K562 (cell line): ENCODE results near the gene ARMC9. TPM values are rescaled to one million over a fixed set of nuclear protein-coding genes. Genes with fewer than 3 reads are reported as not detected.

Experiments used
- ATAC-seq: fragments of 200-7000 bp; cut with Tn5 transposase; 3 replicates; pipeline ENCODE4 v1.9.1; 2020; ENCODE audit warnings: moderate library complexity
- BruUV-seq: library from RNA; stranded (reverse); fragments of 400-500 nt; replicated peaks from 2 replicates; lab custom pipeline; 2021; lab: Mats Ljungman, UMichigan
- CTCF ChIA-PET: fragments of 300-600 bp; formaldehyde crosslinking; extraction: SDS; loops from one replicate; lab custom pipeline; 2021; ENCODE audit warnings: low intra/inter-chr PET ratio; lab: Yijun Ruan, JAX
- POLR2A ChIA-PET: fragments of 300-600, 350-650 bp; sonication (Branson Sonifier 250); formaldehyde crosslinking; extraction: SDS; loops from one replicate; lab custom pipeline; 2021; ENCODE audit warnings: antibody characterized with exemption, inconsistent platforms; lab: Yijun Ruan, JAX
- DNase-seq, 4 experiments: peaks; one replicate each; pipeline versions ENCODE4 v3.0.0 to v3.0.0-alpha.2; 2011 to 2018; ENCODE audit warnings: low spot score in 3 of 4, mixed read lengths in 3 of 4; ENCODE audit errors: extremely low read depth in 1 of 4
- FAIRE-seq: peaks from 2 replicates; lab custom pipeline; 2011; peaks lifted over from hg19 to GRCh38; lab: Jason Lieb, UNC
- H2AFZ ChIP-seq: 2 replicates; pipeline ENCODE4 v1.6.0; 2011; ENCODE audit warnings: low read depth, low read length, control low read depth, inconsistent platforms
- H3K27ac ChIP-seq: fragments of 200-600 bp; 3 replicates; pipeline ENCODE4 v1.8.0; 2011; ENCODE audit warnings: low read depth, mild to moderate bottlenecking, control low read depth, inconsistent platforms, low read length, moderate library complexity, mixed read lengths; ENCODE audit errors: extremely low read depth
- H3K27me3 ChIP-seq, 2 experiments: fragments of 300-600 bp in 1 of 2; 2 replicates in 1 of 2; 3 replicates in 1 of 2; pipeline versions ENCODE4 v1.6.0 to v1.8.0; 2011; ENCODE audit warnings: inconsistent platforms in 2 of 2, low read length in 2 of 2, mild to moderate bottlenecking in 1 of 2, mixed read lengths in 1 of 2, moderate library complexity in 1 of 2; ENCODE audit not compliant: control insufficient read depth in 2 of 2, insufficient read depth in 2 of 2
- H3K36me3 ChIP-seq: fragments of 300-600 bp; 3 replicates; pipeline ENCODE4 v1.8.0; 2011; ENCODE audit warnings: mild to moderate bottlenecking, low read length, inconsistent platforms; ENCODE audit not compliant: control insufficient read depth, insufficient read depth
- H3K4me1 ChIP-seq, 2 experiments: fragments of 200-600 bp in 1 of 2; replicated peaks in 1 of 2; 2 replicates in 1 of 2; 3 replicates in 1 of 2; pipeline versions ENCODE4 v1.5.1 to v1.8.0; 2011; ENCODE audit warnings: inconsistent platforms in 2 of 2, low read length in 2 of 2, mild to moderate bottlenecking in 1 of 2, mixed read lengths in 1 of 2, moderate library complexity in 1 of 2; ENCODE audit not compliant: control insufficient read depth in 2 of 2, insufficient read depth in 2 of 2
- H3K4me2 ChIP-seq: 2 replicates; pipeline ENCODE4 v1.6.1; 2011; ENCODE audit warnings: low read length, control low read depth, inconsistent platforms, mixed read lengths; ENCODE audit not compliant: insufficient read depth
- H3K4me3 ChIP-seq: fragments of 200-600 bp; sonication (generic), shearing (Covaris generic); 2 replicates; pipeline ENCODE4 v1.5.1; 2016; ENCODE audit warnings: control low read depth, inconsistent platforms
- H3K79me2 ChIP-seq: fragments of 200-600 bp; 3 replicates; pipeline ENCODE4 v1.8.0; 2011; ENCODE audit warnings: low read length, inconsistent platforms; ENCODE audit not compliant: control insufficient read depth, insufficient read depth
- H3K9ac ChIP-seq, 2 experiments: 2 replicates each; pipeline versions ENCODE4 v1.6.0 to v1.6.1; 2011; ENCODE audit warnings: low read depth in 2 of 2, low read length in 2 of 2, control low read depth in 1 of 2, inconsistent platforms in 1 of 2, mild to moderate bottlenecking in 1 of 2, mixed read lengths in 1 of 2; ENCODE audit not compliant: insufficient read depth in 1 of 2
- H3K9me1 ChIP-seq: one replicate; pipeline ENCODE4 v1.6.0; 2011; ENCODE audit warnings: inconsistent platforms, mild to moderate bottlenecking, low read length, moderate library complexity; ENCODE audit not compliant: control insufficient read depth, insufficient read depth
- H3K9me3 ChIP-seq: replicated peaks from 2 replicates; pipeline ENCODE4 v1.5.1; 2011; ENCODE audit warnings: low read depth, low read length, inconsistent platforms; ENCODE audit not compliant: control insufficient read depth, insufficient read depth
- H4K20me1 ChIP-seq: replicated peaks from 2 replicates; pipeline ENCODE4 v1.6.1; 2011; ENCODE audit warnings: low read length, inconsistent platforms, mixed read lengths; ENCODE audit not compliant: control insufficient read depth, insufficient read depth
- JUN ChIP-seq, 2 experiments: sonication (generic) in 1 of 2; formaldehyde crosslinking in 1 of 2; IDR thresholded peaks; 2 replicates each; pipeline versions ENCODE4 v1.6.1 to v1.8.0; 2012 to 2022; ENCODE audit warnings: borderline replicate concordance in 2 of 2, mild to moderate bottlenecking in 2 of 2, improper control_type of control experiment in 1 of 2, low read depth in 1 of 2, low read length in 1 of 2, missing genetic modification reagents in 1 of 2
- KLF16 ChIP-seq: IDR thresholded peaks from 2 replicates; pipeline ENCODE4 v1.6.1; 2016; ENCODE audit warnings: antibody characterized with exemption
- POLR2A ChIP-seq: fragments of 450-650 bp; conservative IDR thresholded peaks from 2 replicates; pipeline ENCODE4 v1.6.1; 2016
- PRMT5 ChIP-seq: sonication (generic); formaldehyde crosslinking; IDR thresholded peaks from 2 replicates; pipeline ENCODE4 v1.5.0; 2020; ENCODE audit warnings: missing genetic modification reagents
- SMARCA4 ChIP-seq: fragments of 450-650 bp; IDR thresholded peaks from 2 replicates; pipeline ENCODE4 v1.6.1; 2016
- TCF3 ChIP-seq: sonication (generic); formaldehyde crosslinking; IDR thresholded peaks from 2 replicates; pipeline ENCODE4 v1.4.0; 2020; ENCODE audit warnings: mild to moderate bottlenecking, missing genetic modification reagents
- TFAP4 ChIP-seq: sonication (generic); formaldehyde crosslinking; IDR thresholded peaks from 2 replicates; pipeline ENCODE4 v1.8.0; 2022; ENCODE audit warnings: missing genetic modification reagents, mild to moderate bottlenecking, moderate library complexity, borderline replicate concordance
- ZBTB7A ChIP-seq: IDR thresholded peaks from 2 replicates; pipeline ENCODE4 v1.6.1; 2011; ENCODE audit warnings: low read depth, mild to moderate bottlenecking, low read length, moderate library complexity, borderline replicate concordance; ENCODE audit not compliant: control insufficient read depth
- WGBS: fragments of 100-300 bp; shearing (Covaris generic); methylation state at CpG from one replicate; pipeline ENCODE4 v1.1.6; 2016; ENCODE audit warnings: low coverage, mixed read lengths; ENCODE audit not compliant: insufficient coverage; ENCODE audit errors: missing lambda C conversion rate; 5-methylcytosine and 5-hydroxymethylcytosine counted together
- in situ Hi-C: fragments of 300-500 bp; cut with MboI; formaldehyde crosslinking; loops from 4 replicates; pipeline ENCODE4 v1.15.0; 2018; ENCODE audit warnings: inconsistent platforms, mixed read lengths
- intact Hi-C: fragments of 100-400 bp; cut with micrococcal nuclease; formaldehyde crosslinking; loops from 2 replicates; pipeline ENCODE4 v1.14.2; 2022
- polyA plus RNA-seq, 8 experiments: library from polyadenylated mRNA; depleted of rRNA in 4 of 8; stranded (reverse) in 5 of 8; unstranded in 3 of 8; fragments of >200 nt; fragmentation: Nextera tagmentation in 2 of 8; fragmentation: Illumina TruSeq in 1 of 8; extraction: Ambion mirVana in 2 of 8; extraction: Trizol in 1 of 8; gene quantifications; 2 replicates each; pipeline versions ENCODE4 v1.2.1 to v1.2.3, GENCODE V29; 2011 to 2014; ENCODE audit warnings: inconsistent platforms in 1 of 8, missing spikeins in 1 of 8
- total RNA-seq, 7 experiments: library from RNA; depleted of rRNA in 6 of 7; stranded (reverse); fragments of >200 nt in 6 of 7; fragmentation: Illumina TruSeq in 2 of 7; extraction: Trizol in 2 of 7; gene quantifications; 2 replicates each; pipeline versions ENCODE4 v1.2.1 to v1.2.3, GENCODE V29; 2011 to 2021; ENCODE audit warnings: low replicate concordance in 1 of 7
- TF ChIP-seq, protein P1 (sequence below): fragments of 250-450 bp; sonication (Bioruptor Pico); IDR thresholded peaks from 2 replicates; pipeline ENCODE4 v1.8.0; 2022; ENCODE audit warnings: moderate library complexity, mild to moderate bottlenecking, inconsistent platforms
- TF ChIP-seq, protein P2 (sequence below): sonication (generic); formaldehyde crosslinking; IDR thresholded peaks from 2 replicates; pipeline ENCODE4 v1.8.0; 2022; ENCODE audit warnings: mild to moderate bottlenecking, missing genetic modification reagents
- TF ChIP-seq, protein P3 (sequence below): sonication (generic); formaldehyde crosslinking; IDR thresholded peaks from 2 replicates; pipeline ENCODE4 v1.8.0; 2023; ENCODE audit warnings: mild to moderate bottlenecking, missing genetic modification reagents

Gene ARMC9
- total and polyA plus RNA-seq, 9 of the 15 experiments (the other 6 are each of a cell fraction or from before 2014, with no cell fraction given): 0.36 to 2.3 (median 1.1) TPM

GRCh38 chr2:231238689-231239088 lies 40.3 kb downstream of the ARMC9 start:
- no peaks in the 10 kb centered on the region for H3K36me3 ChIP-seq
- peak; percentile 57 to 75 (median 67) for DNase-seq
- peak; percentile 72 for FAIRE-seq
- no peak overlapping the region for H3K4me2 ChIP-seq
- BruUV-seq: no TSS peak
- H3K4me3 ChIP-seq: no peak overlapping the region
- no peak overlapping the region for H2AFZ ChIP-seq
- peaks cover 0 to 13% of the 10 kb centered on the region in 2 experiments; a peak in 3 of 5 replicates for H3K4me1 ChIP-seq
- ATAC-seq: peak; percentile 77
- in situ Hi-C loops (no loop called here), intact Hi-C loops (no loop called here)
- H3K9me3 ChIP-seq: no peaks in the 10 kb centered on the region
- WGBS: 19% methylated on average over 3 of the region's 3 CpGs
- H3K9ac ChIP-seq: no peak overlapping the region
- H3K27ac ChIP-seq: no peak overlapping the region
- H4K20me1 ChIP-seq: no peaks in the 10 kb centered on the region
- POLR2A ChIA-PET: interaction anchor here (0.6 to 1.6 kb wide), 3 partner anchors 9 to 191 kb away, joined by 3 to 6 read pairs (median 3); no protein-coding TSS in a partner anchor
- no peaks in the 10 kb centered on the region for H3K9me1 ChIP-seq
- CTCF ChIA-PET: no interaction called here
- no peaks in the 10 kb centered on the region for H3K79me2 ChIP-seq
- H3K27me3 ChIP-seq: no peaks in the 10 kb centered on the region
- TF ChIP-seq TFAP4 (CRISPR knock-in tag) (peak; percentile 18; the same call in 1 of the 2 replicates), KLF16 (no peak), TCF3 (CRISPR knock-in tag) (peak; percentile 74), ZBTB7A (no peak), POLR2A (no peak), PRMT5 (CRISPR knock-in tag) (no peak), JUN (IDR thresholded peaks at IDR 0.05; ENCODE audit: borderline replicate concordance, low read depth, low read length) (no peak), JUN (CRISPR knock-in tag; IDR thresholded peaks at IDR 0.05; ENCODE audit: borderline replicate concordance) (no peak), SMARCA4 (no peak)
- TF ChIP-seq, protein P1, sequence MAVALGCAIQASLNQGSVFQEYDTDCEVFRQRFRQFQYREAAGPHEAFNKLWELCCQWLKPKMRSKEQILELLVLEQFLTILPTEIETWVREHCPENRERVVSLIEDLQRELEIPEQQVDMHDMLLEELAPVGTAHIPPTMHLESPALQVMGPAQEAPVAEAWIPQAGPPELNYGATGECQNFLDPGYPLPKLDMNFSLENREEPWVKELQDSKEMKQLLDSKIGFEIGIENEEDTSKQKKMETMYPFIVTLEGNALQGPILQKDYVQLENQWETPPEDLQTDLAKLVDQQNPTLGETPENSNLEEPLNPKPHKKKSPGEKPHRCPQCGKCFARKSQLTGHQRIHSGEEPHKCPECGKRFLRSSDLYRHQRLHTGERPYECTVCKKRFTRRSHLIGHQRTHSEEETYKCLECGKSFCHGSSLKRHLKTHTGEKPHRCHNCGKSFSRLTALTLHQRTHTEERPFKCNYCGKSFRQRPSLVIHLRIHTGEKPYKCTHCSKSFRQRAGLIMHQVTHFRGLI (CRISPR knock-in tag): no peak
- TF ChIP-seq, protein P2, sequence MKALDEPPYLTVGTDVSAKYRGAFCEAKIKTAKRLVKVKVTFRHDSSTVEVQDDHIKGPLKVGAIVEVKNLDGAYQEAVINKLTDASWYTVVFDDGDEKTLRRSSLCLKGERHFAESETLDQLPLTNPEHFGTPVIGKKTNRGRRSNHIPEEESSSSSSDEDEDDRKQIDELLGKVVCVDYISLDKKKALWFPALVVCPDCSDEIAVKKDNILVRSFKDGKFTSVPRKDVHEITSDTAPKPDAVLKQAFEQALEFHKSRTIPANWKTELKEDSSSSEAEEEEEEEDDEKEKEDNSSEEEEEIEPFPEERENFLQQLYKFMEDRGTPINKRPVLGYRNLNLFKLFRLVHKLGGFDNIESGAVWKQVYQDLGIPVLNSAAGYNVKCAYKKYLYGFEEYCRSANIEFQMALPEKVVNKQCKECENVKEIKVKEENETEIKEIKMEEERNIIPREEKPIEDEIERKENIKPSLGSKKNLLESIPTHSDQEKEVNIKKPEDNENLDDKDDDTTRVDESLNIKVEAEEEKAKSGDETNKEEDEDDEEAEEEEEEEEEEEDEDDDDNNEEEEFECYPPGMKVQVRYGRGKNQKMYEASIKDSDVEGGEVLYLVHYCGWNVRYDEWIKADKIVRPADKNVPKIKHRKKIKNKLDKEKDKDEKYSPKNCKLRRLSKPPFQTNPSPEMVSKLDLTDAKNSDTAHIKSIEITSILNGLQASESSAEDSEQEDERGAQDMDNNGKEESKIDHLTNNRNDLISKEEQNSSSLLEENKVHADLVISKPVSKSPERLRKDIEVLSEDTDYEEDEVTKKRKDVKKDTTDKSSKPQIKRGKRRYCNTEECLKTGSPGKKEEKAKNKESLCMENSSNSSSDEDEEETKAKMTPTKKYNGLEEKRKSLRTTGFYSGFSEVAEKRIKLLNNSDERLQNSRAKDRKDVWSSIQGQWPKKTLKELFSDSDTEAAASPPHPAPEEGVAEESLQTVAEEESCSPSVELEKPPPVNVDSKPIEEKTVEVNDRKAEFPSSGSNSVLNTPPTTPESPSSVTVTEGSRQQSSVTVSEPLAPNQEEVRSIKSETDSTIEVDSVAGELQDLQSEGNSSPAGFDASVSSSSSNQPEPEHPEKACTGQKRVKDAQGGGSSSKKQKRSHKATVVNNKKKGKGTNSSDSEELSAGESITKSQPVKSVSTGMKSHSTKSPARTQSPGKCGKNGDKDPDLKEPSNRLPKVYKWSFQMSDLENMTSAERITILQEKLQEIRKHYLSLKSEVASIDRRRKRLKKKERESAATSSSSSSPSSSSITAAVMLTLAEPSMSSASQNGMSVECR (CRISPR knock-in tag): no peak
- TF ChIP-seq, protein P3, sequence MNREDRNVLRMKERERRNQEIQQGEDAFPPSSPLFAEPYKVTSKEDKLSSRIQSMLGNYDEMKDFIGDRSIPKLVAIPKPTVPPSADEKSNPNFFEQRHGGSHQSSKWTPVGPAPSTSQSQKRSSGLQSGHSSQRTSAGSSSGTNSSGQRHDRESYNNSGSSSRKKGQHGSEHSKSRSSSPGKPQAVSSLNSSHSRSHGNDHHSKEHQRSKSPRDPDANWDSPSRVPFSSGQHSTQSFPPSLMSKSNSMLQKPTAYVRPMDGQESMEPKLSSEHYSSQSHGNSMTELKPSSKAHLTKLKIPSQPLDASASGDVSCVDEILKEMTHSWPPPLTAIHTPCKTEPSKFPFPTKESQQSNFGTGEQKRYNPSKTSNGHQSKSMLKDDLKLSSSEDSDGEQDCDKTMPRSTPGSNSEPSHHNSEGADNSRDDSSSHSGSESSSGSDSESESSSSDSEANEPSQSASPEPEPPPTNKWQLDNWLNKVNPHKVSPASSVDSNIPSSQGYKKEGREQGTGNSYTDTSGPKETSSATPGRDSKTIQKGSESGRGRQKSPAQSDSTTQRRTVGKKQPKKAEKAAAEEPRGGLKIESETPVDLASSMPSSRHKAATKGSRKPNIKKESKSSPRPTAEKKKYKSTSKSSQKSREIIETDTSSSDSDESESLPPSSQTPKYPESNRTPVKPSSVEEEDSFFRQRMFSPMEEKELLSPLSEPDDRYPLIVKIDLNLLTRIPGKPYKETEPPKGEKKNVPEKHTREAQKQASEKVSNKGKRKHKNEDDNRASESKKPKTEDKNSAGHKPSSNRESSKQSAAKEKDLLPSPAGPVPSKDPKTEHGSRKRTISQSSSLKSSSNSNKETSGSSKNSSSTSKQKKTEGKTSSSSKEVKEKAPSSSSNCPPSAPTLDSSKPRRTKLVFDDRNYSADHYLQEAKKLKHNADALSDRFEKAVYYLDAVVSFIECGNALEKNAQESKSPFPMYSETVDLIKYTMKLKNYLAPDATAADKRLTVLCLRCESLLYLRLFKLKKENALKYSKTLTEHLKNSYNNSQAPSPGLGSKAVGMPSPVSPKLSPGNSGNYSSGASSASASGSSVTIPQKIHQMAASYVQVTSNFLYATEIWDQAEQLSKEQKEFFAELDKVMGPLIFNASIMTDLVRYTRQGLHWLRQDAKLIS: no peak
